ENCODE measurements around the gene PLXDC2. TPM values are rescaled to one million over a fixed set of nuclear protein-coding genes. Genes with fewer than 3 reads are reported as not detected.
"Not testable (repeated sequence)": the region's sequence is repeated elsewhere in the genome, so short reads cannot be mapped to it uniquely, and the experiment has no call there.

Gene PLXDC2
- 21.9 and 27.5 TPM in 2 replicates for total RNA-seq (2014; rRNA removed; shearing (Covaris generic))

DNA sequence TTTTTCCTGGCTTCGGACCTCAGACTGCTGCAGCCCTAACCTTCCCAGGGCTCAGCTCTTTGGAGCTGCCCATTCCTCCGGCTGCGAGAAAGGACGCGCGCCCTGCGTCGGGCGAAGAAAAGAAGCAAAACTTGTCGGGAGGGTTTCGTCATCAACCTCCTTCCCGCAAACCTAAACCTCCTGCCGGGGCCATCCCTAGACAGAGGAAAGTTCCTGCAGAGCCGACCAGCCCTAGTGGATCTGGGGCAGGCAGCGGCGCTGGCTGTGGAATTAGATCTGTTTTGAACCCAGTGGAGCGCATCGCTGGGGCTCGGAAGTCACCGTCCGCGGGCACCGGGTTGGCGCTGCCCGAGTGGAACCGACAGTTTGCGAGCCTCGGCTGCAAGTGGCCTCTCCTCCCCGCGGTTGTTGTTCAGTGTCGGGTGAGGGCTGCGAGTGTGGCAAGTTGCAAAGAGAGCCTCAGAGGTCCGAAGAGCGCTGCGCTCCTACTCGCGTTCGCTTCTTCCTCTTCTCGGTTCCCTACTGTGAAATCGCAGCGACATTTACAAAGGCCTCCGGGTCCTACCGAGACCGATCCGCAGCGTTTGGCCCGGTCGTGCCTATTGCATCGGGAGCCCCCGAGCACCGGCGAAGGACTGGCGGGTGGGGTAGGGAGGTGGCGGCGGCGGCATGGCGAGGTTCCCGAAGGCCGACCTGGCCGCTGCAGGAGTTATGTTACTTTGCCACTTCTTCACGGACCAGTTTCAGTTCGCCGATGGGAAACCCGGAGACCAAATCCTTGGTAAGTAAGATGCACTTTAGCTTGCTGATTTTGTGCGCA is at the start of gene PLXDC2:
Gene PLXDC2, plus strand, starts transcription at position 22 of the 820 bp plus-strand sequence.
- Histone ChIP-seq H3K4me3 (ENCODE audit: insufficient read depth, low read depth, low read length) (peak within 1 kb of the TSS; percentile 95), H3K36me3 (replicated peaks; ENCODE audit: control insufficient read depth, insufficient read depth, low read length) (no peaks in the 10 kb centered on the region), H3K27me3 (ENCODE audit: control insufficient read depth, insufficient read depth, low read length) (peaks cover 2% of the 10 kb centered on the region; the same call in 1 of the 2 replicates)
- peak; percentile 59 for DNase-seq

DNA sequence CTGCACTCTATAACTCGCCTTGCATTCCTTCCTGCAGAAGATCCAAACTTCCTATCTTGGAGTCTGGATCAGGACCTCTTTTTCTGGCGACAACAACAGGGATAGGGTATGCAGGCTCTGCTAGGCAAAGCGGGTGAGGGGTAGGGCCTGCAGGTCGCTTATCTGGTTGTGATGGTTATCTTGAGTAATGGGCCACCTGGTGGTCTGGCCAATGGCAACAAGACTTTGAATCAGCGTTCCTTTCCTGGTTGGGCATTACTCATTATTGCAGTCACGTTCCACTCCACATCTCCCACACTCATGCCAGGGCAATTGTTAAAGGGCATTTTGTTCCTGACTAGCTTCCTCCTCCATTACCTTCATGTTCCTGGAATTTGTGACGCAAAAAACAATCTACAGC is 48.4 kb upstream of the PLXDC2 start:
- H3K4me3 ChIP-seq (ENCODE audit: insufficient read depth, low read depth, low read length), result no peak overlapping the region
- no peaks in the 10 kb centered on the region for H3K36me3 ChIP-seq (replicated peaks; ENCODE audit: control insufficient read depth, insufficient read depth, low read length)
- peak; percentile 38 for DNase-seq
- no peaks in the 10 kb centered on the region for H3K27me3 ChIP-seq (ENCODE audit: control insufficient read depth, insufficient read depth, low read length)

DNA sequence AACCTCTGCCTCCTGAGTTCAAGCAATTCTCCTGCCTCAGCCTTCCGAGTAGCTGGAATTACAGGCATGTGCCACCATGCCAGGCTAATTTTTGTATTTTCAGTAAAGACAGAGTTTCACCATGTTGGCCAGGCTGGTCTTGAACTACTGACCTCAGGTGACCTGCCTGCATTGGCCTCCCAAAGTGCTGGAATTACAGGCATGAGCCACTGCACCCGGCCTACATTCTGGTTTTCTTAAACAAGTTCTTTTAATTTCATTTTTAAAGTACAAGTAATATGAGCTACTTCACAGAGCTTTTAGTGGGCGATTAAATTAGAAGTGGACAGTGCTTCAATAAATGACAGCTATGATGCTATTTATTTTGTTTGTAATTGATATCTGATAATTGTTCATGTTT is 46.4 kb upstream of the PLXDC2 start:
- H3K4me3 ChIP-seq (ENCODE audit: insufficient read depth, low read depth, low read length); H3K27me3 ChIP-seq (ENCODE audit: control insufficient read depth, insufficient read depth, low read length); H3K36me3 ChIP-seq (replicated peaks; ENCODE audit: control insufficient read depth, insufficient read depth, low read length); DNase-seq: not testable (repeated sequence)

DNA sequence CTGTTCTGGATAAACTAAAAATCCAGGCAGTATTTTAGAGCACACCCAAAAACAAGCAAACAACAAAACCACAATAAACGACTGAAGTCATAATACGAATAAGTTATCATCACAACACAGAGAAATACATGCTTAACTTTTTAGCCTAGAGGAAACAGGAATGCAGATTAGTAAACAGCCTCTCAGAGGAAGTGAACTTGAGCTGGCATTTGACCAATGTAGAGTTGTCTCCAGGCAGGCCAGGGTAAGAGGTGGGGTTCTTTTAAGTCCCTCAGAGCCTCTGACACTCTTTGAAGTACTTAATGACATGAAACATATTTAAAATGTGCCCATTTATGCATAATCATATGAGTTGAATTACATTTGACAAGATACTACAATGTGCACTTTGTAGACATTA is 43.3 kb upstream of the PLXDC2 start:
- no peak overlapping the region for H3K4me3 ChIP-seq (ENCODE audit: insufficient read depth, low read depth, low read length)
- H3K27me3 ChIP-seq (ENCODE audit: control insufficient read depth, insufficient read depth, low read length), result no peaks in the 10 kb centered on the region
- H3K36me3 ChIP-seq (replicated peaks; ENCODE audit: control insufficient read depth, insufficient read depth, low read length), result no peaks in the 10 kb centered on the region
- DNase-seq, result no peak

DNA sequence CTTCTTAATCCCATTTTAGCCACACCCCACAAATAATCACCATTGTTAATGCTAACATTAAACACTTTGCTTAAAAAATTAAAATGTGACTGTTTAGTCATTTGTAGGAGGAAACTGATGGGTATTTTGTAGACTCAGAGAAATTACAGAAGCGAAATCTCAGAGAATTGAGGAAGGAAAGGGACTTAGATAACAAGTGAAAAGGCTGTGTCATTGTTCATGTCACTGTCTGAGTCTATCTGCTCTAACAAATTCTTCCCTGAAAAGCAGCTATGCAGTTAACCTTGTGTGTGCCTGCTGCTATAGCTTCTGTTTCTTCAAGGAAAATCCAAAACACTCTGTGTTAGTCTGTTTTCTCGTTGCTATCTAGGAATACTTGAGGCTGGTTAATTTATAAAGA is 40.9 kb upstream of the PLXDC2 start:
- no peak for DNase-seq
- H3K27me3 ChIP-seq (ENCODE audit: control insufficient read depth, insufficient read depth, low read length), result no peaks in the 10 kb centered on the region
- no peak overlapping the region for H3K4me3 ChIP-seq (ENCODE audit: insufficient read depth, low read depth, low read length)
- H3K36me3 ChIP-seq (replicated peaks; ENCODE audit: control insufficient read depth, insufficient read depth, low read length), result no peaks in the 10 kb centered on the region

DNA sequence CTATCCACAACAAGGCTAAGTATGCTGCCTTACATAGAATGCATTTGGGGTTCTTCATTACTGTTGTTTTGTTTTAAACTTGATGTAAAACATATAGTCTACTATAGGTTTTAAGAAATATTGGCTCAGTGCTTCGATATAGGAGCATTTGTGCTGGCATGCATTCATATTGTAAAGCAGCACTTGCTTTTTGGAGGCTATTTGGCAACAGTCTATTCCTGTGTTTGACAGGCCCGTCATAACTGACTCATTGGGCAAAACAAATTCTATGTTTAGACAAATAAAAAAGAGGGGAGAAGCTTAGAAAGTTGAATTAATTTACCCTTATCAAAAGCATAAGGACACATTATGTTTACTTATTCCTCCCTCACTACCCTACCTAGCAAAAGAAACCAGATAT is 38.4 kb upstream of the PLXDC2 start:
- H3K27me3 ChIP-seq (ENCODE audit: control insufficient read depth, insufficient read depth, low read length), result no peaks in the 10 kb centered on the region
- no peak for DNase-seq
- no peaks in the 10 kb centered on the region for H3K36me3 ChIP-seq (replicated peaks; ENCODE audit: control insufficient read depth, insufficient read depth, low read length)
- H3K4me3 ChIP-seq (ENCODE audit: insufficient read depth, low read depth, low read length), result no peak overlapping the region

DNA sequence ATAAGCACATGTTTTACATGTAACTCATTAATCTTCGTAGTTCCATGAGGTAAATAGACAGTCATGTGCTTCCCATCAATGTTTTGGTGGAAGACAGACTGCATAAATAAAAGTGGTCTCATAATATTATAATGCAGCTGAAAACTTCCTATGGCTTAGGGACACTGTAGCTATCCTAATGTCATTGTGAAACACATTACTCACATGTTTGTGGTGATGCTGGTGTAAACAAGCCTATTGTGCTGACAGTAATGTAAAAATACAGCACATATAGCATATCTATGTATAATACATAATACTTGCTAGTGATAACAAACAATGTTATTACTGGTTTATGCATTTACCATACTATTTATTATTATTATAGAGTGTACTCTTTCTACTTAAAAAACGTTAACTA is 37.2 kb upstream of the PLXDC2 start:
- DNase-seq, result no peak
- Histone ChIP-seq H3K4me3 (ENCODE audit: insufficient read depth, low read depth, low read length) (no peak overlapping the region), H3K36me3 (replicated peaks; ENCODE audit: control insufficient read depth, insufficient read depth, low read length) (no peaks in the 10 kb centered on the region), H3K27me3 (ENCODE audit: control insufficient read depth, insufficient read depth, low read length) (no peaks in the 10 kb centered on the region)

DNA sequence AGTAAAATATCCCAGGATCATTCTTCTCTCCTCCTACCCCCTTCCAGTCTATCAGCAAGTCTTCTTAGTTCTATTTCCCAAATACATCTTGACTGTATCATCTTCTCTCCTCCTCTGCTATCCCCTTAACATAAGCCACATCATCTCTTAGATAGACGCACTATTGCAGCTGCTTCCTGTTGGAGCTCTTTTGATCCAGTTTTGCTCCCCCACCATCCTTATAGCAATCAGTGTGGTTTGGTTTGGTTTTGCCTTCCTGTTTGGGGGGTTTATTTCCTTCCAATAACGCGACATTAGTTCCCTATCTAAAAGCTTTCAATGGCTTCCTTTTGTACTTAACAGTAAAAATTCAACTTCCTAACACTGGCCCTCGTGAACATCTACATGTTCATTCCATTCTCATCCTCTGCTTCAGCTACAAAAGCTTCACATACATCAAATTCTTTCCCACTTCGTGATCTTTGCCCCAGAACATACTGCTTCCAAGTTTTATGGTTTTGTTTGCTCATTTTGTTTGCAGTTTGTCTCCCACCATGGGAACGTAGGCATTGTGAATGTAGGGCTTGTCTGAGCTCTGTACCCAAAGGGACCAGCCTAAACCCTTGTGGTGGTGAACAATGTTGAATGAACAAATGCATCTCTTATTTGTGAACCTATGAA is 33.7 kb upstream of the PLXDC2 start:
- no peak for DNase-seq
- no peaks in the 10 kb centered on the region for H3K27me3 ChIP-seq (ENCODE audit: control insufficient read depth, insufficient read depth, low read length)
- no peaks in the 10 kb centered on the region for H3K36me3 ChIP-seq (replicated peaks; ENCODE audit: control insufficient read depth, insufficient read depth, low read length)
- H3K4me3 ChIP-seq (ENCODE audit: insufficient read depth, low read depth, low read length), result no peak overlapping the region

DNA sequence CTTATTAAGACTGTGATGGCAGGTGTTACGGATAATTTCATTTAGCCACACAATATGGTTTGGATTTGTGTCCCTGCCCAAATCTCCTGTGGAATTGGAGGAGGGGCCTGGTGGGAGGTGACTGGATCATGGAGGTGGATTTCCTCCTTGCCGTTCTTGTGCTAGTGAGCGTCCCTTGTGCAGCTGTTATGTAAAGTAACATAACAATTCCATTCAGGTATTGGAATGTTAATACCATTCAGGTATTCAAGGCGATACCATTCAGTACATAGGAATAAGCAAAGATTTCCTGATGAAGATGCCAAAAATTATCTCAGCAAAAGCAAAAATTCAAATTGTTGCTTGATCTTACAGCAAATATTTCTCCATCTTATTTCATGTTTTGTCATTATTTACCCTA is 32.5 kb upstream of the PLXDC2 start:
- Histone ChIP-seq H3K4me3 (ENCODE audit: insufficient read depth, low read depth, low read length) (no peak overlapping the region), H3K27me3 (ENCODE audit: control insufficient read depth, insufficient read depth, low read length) (no peaks in the 10 kb centered on the region), H3K36me3 (replicated peaks; ENCODE audit: control insufficient read depth, insufficient read depth, low read length) (no peaks in the 10 kb centered on the region)
- no peak for DNase-seq

DNA sequence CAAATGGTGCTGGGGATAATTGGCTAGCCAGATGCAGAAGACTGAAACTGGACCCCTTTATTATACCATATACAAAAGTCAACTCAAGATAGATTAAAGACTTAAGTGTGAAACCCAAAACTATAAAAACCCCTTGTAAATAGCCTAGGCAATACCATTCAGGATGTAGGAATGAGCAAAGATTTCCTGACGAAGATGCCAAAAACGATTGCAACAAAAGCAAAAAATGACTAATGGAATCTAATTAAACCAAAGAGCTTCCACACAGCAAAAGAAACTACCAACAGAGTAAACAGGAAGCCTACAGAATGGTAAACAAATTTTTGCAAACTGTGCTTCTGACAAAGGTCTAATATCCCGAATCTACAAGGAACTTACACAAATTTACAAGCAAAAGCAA is 30.9 kb upstream of the PLXDC2 start:
- no peak overlapping the region for H3K4me3 ChIP-seq (ENCODE audit: insufficient read depth, low read depth, low read length)
- no peaks in the 10 kb centered on the region for H3K36me3 ChIP-seq (replicated peaks; ENCODE audit: control insufficient read depth, insufficient read depth, low read length)
- no peaks in the 10 kb centered on the region for H3K27me3 ChIP-seq (ENCODE audit: control insufficient read depth, insufficient read depth, low read length)
- no peak for DNase-seq

DNA sequence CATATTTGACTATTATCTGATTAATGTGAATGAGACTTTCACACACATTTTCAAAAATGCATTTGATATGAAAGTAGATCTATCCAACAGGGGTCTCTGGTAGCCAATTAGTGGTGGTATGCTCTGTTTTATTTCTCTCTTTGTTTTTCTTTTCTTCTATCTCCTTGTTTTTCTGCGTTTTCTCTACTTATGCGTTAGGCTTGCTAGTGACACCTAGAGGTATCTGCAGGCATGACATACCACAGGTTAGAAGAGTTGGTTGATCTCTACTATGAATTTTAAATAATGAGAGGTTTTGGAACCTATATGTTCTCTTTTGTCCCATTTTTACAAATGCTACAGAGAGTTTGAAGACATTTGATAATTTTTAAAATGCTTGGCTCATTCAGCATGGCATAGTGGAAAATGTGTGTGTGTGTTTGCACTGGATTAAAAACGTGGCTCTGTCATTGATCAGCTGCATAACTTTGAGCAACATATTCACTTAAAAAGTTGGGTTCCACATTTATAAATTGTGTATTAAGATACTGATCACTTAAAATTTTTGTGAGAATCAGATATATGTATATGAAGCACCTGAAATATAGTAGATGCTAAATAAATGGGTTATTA is 28.1 kb upstream of the PLXDC2 start:
- Histone ChIP-seq H3K4me3 (ENCODE audit: insufficient read depth, low read depth, low read length) (no peak overlapping the region), H3K27me3 (ENCODE audit: control insufficient read depth, insufficient read depth, low read length) (no peaks in the 10 kb centered on the region), H3K36me3 (replicated peaks; ENCODE audit: control insufficient read depth, insufficient read depth, low read length) (no peaks in the 10 kb centered on the region)
- DNase-seq, result peak; percentile 15

DNA sequence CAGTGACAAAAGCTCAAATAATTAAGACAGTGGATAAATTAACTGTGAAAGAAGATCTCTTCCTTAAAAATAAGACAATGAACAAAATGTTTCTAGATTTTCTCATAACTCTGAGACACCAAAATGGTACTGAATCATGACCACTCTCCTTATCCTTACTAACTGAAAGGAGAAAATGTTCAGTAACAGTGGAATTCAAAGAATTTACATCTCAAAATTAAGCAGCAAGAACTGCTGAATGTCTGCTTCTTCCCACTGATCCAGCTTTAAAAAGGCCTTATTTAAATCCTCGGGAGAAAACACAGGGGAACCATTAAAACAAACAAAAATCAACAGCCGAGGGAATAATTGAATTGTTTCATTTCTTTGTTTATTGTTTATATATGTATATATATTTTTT is 27.3 kb upstream of the PLXDC2 start:
- DNase-seq, result no peak

DNA sequence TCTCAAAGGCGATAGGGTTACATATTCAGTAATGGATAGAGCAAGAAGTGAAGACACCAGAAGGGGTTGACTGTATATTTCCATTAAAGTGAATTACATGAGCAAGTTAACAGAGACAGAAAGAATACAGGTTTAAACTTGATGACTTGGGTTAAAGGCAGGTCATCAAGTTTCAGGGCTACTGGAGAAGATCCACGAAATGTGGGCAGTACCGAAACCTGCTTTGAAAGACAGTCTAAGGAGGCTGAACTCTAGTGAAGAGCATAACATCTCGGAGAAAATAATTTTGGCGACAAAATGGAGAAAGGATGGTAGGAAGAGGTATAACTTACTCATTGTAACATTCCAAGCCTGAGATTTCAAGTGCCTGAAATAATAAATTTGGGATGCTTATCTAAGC is 26.6 kb upstream of the PLXDC2 start:
- DNase-seq, result no peak
- no peak overlapping the region for H3K4me3 ChIP-seq (ENCODE audit: insufficient read depth, low read depth, low read length)
- no peaks in the 10 kb centered on the region for H3K36me3 ChIP-seq (replicated peaks; ENCODE audit: control insufficient read depth, insufficient read depth, low read length)
- no peaks in the 10 kb centered on the region for H3K27me3 ChIP-seq (ENCODE audit: control insufficient read depth, insufficient read depth, low read length)

More for the DNA sequence above, 27.3 kb upstream of the PLXDC2 start:
- no peak overlapping the region for H3K4me3 ChIP-seq (ENCODE audit: insufficient read depth, low read depth, low read length)
- H3K36me3 ChIP-seq (replicated peaks; ENCODE audit: control insufficient read depth, insufficient read depth, low read length), result no peaks in the 10 kb centered on the region
- no peaks in the 10 kb centered on the region for H3K27me3 ChIP-seq (ENCODE audit: control insufficient read depth, insufficient read depth, low read length)

DNA sequence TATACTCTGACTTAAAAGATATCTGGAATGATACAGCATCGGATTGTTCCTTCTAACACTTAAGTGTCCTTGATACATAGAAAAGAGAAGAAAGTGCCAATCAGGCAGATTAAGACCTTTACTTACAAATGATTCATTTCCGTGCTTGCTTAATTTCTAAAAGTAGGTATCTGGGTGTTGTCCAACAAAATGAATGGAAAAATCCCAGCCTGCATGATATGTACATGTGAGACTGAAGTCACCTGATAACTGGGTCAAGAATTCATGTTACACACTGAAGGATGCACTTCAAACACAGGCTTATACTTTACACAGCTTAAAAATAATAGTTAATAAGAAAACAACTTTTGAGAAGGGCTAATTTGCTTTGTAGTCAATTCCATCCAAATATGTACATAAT is 25.2 kb upstream of the PLXDC2 start:
- Histone ChIP-seq H3K36me3 (replicated peaks; ENCODE audit: control insufficient read depth, insufficient read depth, low read length) (no peaks in the 10 kb centered on the region), H3K27me3 (ENCODE audit: control insufficient read depth, insufficient read depth, low read length) (no peaks in the 10 kb centered on the region), H3K4me3 (ENCODE audit: insufficient read depth, low read depth, low read length) (no peak overlapping the region)
- DNase-seq, result no peak

DNA sequence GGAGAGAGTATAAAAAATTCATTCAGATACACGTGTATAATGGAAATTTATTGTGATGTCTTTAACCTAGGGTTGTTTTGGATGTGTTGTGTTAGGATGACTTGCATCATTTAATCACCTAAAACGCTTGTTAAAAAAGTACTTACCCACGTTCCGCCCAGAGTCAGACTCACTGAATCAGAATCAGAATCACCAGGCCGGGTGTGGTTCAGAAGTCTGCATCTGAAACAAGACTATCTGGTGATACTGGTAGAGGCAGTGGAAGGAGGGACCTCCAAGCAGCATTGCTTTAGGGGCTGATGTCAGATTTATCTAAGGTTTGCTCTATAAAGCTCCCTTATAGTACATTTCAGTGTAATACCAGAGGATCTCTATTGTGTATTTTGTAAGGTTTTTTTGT is 20.5 kb upstream of the PLXDC2 start:
- Histone ChIP-seq H3K27me3 (ENCODE audit: control insufficient read depth, insufficient read depth, low read length) (no peaks in the 10 kb centered on the region), H3K36me3 (replicated peaks; ENCODE audit: control insufficient read depth, insufficient read depth, low read length) (no peaks in the 10 kb centered on the region), H3K4me3 (ENCODE audit: insufficient read depth, low read depth, low read length) (no peak overlapping the region)
- no peak for DNase-seq

All from H7 (cell line).